Stimulated activated CD4-positive, alpha-beta T cell treated with anti-CD3 and anti-CD28 coated beads, Interleukin-15, amount 100 ng/mL, for 1 hour (primary cell): ENCODE data around the gene CLDND1.

Experiments used
- DNase-seq, 2 donors: peaks; one replicate each; pipeline ENCODE4 v3.0.0-alpha.2; 2020; ENCODE audit warnings: low read depth in 1 of 2, low spot score in 1 of 2

Gene CLDND1

DNA sequence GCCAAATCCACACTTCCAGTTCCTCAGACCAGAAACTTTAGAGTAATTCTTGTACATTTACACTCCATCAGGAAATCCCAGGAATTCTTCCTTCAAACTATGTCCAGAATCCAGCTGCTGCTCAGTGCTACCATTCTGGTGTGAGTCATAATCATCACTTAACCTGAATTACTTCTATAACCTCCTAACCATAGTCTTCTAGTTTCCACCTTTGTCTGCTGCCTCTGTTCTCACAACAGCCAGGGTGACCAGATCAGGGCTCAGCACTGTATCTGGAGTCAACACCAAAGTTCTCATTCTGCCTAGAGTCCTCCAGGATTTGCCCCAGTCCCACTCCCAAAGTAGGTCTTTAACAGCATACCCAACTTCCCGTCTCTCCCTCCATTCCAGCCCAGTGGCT, 3.4 kb downstream of the CLDND1 start:
- no peak for DNase-seq

- DNase-seq = no peak
Observed at GRCh38 chr3:98518816-98519215, 3.9 kb downstream of the CLDND1 start.

GRCh38 chr3:98514948-98515347, 7.8 kb downstream of the CLDND1 start:
- no peak for DNase-seq

GRCh38 chr3:98513736-98514135, 9.0 kb downstream of the CLDND1 start:
- DNase-seq = no peak

- DNase-seq = no peak
Observed at GRCh38 chr3:98513091-98513511, 9.6 kb downstream of the CLDND1 start.

- no peak for DNase-seq
Observed at GRCh38 chr3:98512576-98512975, 10.1 kb downstream of the CLDND1 start.

DNA sequence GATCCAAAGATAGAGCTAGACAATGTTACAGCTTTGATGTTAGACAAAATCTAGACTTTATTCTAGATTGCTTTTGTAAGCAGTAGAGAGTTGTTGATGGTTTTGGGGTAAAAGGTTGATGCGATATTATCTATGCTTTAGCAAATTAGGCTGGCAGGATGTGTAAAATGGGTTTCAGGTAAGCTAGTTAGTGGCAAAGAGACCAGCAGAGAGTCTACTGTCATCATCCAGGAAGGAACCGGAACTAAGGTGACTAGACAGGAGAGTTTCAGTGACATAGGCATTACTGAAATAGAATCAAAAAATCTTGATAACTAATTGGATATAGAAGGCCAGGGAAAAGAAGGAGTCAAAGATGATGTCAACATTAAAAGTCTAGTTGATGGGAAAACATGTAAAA, 14.1 kb downstream of the CLDND1 start:
- no peak for DNase-seq

DNA sequence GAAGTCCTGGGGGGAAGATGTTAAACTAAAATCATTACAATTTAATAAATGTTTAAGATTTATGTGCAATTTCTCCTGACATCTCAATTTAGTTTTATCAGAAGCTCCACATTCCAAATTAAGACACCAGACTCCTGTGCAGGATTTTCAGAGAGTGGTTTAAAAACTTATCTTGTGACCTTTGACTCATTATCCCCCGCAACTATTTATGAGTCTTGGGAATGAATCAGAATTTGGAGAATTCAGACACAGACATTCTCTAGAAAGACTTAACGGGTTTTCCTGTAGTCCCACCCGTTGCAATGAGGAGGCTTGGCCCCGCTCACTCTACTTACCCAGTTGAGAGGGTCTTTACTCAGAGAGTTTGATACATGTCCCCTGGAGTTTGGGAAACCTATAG, 18.2 kb downstream of the CLDND1 start:
- no peak for DNase-seq

- DNase-seq = no peak
Observed at GRCh38 chr3:98501863-98502576, 20.7 kb downstream of the CLDND1 start.

GRCh38 chr3:98501270-98501669, 21.4 kb downstream of the CLDND1 start:
- no peak for DNase-seq

DNA sequence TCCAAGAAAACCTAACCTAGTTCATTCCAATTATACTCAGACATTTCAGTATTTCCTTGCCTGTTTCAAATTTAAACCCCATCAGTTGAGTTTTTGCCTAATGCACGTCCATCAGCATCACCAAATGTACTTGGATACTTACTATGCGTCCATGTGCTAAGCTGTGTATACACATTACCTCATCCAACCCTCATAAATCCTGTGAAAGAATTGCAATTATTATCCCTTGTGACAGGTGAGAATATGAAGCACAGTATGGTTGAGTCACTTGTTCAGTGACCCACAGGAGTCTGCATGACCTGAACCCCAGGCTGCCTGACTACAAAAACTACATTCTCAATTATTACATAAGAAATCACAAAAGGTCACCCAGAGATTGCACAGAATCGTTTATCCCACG, 22.7 kb downstream of the CLDND1 start:
- DNase-seq = no peak

- DNase-seq = no peak
Observed at GRCh38 chr3:98497381-98497780, 25.3 kb downstream of the CLDND1 start, which contains the start of gene OR5K2. TSS of gene OR5K2 (plus strand) at chr3:98497681. CDS start at chr3:98497681, 0 bp downstream.

GRCh38 chr3:98483626-98484025, 39.1 kb downstream of the CLDND1 start:
- no peak for DNase-seq

DNA sequence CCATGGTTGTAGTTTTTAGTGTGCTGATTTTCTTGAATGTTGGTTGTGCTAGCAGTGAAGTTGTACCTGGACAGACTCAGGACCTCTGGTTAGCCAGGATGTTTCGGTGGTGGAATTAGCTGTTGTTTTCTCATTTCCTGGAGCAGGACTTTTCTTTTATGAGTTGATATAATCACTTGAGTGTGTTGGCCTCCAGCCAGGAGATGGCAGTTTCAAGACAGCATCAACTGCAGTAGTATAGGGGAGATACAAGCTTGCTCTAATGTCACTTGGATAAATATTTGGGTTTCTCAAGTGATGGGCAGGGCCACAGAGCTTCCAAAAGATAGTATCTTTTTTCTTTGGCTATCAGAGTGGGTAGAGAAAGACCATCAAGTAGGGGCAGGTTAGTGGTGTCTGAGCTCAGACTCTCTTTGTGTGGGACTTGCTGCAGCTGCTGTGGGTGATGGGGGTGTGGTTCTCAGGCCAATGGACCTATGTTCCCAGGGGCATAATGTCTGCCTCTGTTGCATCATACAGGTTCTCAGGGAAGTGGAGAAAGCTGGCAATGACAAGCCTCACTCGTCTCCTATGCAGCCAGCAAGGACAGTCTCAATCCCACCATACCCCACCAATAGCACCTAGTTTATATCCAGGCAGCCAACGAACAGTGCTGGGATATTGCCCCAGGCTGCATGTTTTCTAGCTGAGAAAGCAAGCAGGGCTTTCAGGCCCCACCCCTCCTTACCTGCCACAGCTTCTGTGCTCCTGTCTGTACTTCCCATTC, 39.8 kb downstream of the CLDND1 start:
- no peak for DNase-seq
